GM23338 (cell line): ENCODE results near the gene CAMTA1.

Experiments
- CREB1 ChIP-seq: fragments of 250-450 bp; sonication (Bioruptor Pico); IDR thresholded peaks from 2 replicates; pipeline ENCODE4 v1.5.0; 2020; ENCODE audit warnings: low read depth, mild to moderate bottlenecking, moderate library complexity
- EZH2 ChIP-seq: fragments of 200-600 bp; sonication (generic); IDR thresholded peaks from one replicate; pipeline ENCODE4 v1.8.0; 2017; ENCODE audit warnings: antibody characterized with exemption, mild to moderate bottlenecking, low read depth; ENCODE audit not compliant: unreplicated experiment
- EZH2phosphoT487 ChIP-seq: fragments of 200-600 bp; sonication (generic); IDR thresholded peaks from one replicate; pipeline ENCODE4 v1.8.1; 2018; ENCODE audit warnings: antibody characterized with exemption; ENCODE audit not compliant: unreplicated experiment
- JUNB ChIP-seq: IDR thresholded peaks from one replicate; pipeline ENCODE4 v1.6.1; 2016; ENCODE audit warnings: antibody characterized with exemption; ENCODE audit not compliant: unreplicated experiment
- NANOG ChIP-seq: IDR thresholded peaks from 2 replicates; pipeline ENCODE4 v1.6.1; 2016; ENCODE audit warnings: antibody characterized with exemption, borderline replicate concordance
- POLR2AphosphoS5 ChIP-seq: IDR thresholded peaks from 2 replicates; pipeline ENCODE4 v1.6.1; 2016; ENCODE audit warnings: antibody characterized with exemption, low read depth
- STAT1 ChIP-seq: IDR thresholded peaks from one replicate; pipeline ENCODE4 v1.6.1; 2016; ENCODE audit warnings: antibody characterized with exemption; ENCODE audit not compliant: unreplicated experiment
- ZNF331 ChIP-seq: fragments of 250-450 bp; sonication (Bioruptor Pico); IDR thresholded peaks from 2 replicates; pipeline ENCODE4 v1.5.0; 2020; ENCODE audit warnings: low read depth, mild to moderate bottlenecking, moderate library complexity
- TF ChIP-seq, protein P1 (sequence below), 2 experiments: fragments of 200-600 bp in 1 of 2; sonication (generic) in 1 of 2; conservative IDR thresholded peaks; 2 replicates each; pipeline versions ENCODE4 v1.5.1 to v1.6.1; 2016 to 2017; ENCODE audit warnings: antibody characterized with exemption in 2 of 2, low read depth in 2 of 2, mild to moderate bottlenecking in 2 of 2, moderate library complexity in 1 of 2
- TF ChIP-seq, protein P2 (sequence below): IDR thresholded peaks from one replicate; pipeline ENCODE4 v1.6.1; 2018; ENCODE audit warnings: antibody characterized with exemption; ENCODE audit not compliant: unreplicated experiment
- TF ChIP-seq, protein P3 (sequence below): fragments of 250-450 bp; sonication (Bioruptor Pico); IDR thresholded peaks from 2 replicates; pipeline ENCODE4 v1.5.0; 2020; ENCODE audit warnings: mild to moderate bottlenecking, moderate library complexity
- TF ChIP-seq, protein P4 (sequence below): IDR thresholded peaks from 2 replicates; pipeline ENCODE4 v1.6.1; 2016; ENCODE audit warnings: antibody characterized with exemption

DNA sequence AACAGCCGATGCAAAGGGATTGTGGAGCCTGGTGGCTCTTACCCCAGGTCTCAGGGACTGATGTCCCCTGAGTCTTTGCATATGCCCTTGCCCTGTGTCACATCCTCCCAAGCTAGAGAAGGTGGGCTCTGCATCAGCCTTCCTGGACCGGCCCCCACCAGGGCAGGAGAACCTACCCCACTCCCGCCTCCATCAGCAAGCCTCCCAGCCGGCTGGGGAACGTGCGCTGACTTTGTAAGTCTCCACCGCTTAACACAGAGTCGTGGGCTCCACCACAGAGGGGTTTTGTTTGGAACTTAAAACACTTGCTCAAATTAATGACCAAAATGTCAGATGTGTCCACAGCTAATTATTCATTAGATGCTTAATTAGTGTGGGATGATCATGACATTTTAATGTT is 730.6 kb downstream of the CAMTA1 start:
- TF ChIP-seq, protein P1, sequence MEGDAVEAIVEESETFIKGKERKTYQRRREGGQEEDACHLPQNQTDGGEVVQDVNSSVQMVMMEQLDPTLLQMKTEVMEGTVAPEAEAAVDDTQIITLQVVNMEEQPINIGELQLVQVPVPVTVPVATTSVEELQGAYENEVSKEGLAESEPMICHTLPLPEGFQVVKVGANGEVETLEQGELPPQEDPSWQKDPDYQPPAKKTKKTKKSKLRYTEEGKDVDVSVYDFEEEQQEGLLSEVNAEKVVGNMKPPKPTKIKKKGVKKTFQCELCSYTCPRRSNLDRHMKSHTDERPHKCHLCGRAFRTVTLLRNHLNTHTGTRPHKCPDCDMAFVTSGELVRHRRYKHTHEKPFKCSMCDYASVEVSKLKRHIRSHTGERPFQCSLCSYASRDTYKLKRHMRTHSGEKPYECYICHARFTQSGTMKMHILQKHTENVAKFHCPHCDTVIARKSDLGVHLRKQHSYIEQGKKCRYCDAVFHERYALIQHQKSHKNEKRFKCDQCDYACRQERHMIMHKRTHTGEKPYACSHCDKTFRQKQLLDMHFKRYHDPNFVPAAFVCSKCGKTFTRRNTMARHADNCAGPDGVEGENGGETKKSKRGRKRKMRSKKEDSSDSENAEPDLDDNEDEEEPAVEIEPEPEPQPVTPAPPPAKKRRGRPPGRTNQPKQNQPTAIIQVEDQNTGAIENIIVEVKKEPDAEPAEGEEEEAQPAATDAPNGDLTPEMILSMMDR (conservative IDR thresholded peaks at IDR 0.05; ENCODE audit: low read depth in 2 of 2), result no peak
- no peak for TF ChIP-seq EZH2
- TF ChIP-seq EZH2phosphoT487, result no peak
- TF ChIP-seq, protein P2, sequence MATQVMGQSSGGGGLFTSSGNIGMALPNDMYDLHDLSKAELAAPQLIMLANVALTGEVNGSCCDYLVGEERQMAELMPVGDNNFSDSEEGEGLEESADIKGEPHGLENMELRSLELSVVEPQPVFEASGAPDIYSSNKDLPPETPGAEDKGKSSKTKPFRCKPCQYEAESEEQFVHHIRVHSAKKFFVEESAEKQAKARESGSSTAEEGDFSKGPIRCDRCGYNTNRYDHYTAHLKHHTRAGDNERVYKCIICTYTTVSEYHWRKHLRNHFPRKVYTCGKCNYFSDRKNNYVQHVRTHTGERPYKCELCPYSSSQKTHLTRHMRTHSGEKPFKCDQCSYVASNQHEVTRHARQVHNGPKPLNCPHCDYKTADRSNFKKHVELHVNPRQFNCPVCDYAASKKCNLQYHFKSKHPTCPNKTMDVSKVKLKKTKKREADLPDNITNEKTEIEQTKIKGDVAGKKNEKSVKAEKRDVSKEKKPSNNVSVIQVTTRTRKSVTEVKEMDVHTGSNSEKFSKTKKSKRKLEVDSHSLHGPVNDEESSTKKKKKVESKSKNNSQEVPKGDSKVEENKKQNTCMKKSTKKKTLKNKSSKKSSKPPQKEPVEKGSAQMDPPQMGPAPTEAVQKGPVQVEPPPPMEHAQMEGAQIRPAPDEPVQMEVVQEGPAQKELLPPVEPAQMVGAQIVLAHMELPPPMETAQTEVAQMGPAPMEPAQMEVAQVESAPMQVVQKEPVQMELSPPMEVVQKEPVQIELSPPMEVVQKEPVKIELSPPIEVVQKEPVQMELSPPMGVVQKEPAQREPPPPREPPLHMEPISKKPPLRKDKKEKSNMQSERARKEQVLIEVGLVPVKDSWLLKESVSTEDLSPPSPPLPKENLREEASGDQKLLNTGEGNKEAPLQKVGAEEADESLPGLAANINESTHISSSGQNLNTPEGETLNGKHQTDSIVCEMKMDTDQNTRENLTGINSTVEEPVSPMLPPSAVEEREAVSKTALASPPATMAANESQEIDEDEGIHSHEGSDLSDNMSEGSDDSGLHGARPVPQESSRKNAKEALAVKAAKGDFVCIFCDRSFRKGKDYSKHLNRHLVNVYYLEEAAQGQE, result no peak
- TF ChIP-seq, protein P3, sequence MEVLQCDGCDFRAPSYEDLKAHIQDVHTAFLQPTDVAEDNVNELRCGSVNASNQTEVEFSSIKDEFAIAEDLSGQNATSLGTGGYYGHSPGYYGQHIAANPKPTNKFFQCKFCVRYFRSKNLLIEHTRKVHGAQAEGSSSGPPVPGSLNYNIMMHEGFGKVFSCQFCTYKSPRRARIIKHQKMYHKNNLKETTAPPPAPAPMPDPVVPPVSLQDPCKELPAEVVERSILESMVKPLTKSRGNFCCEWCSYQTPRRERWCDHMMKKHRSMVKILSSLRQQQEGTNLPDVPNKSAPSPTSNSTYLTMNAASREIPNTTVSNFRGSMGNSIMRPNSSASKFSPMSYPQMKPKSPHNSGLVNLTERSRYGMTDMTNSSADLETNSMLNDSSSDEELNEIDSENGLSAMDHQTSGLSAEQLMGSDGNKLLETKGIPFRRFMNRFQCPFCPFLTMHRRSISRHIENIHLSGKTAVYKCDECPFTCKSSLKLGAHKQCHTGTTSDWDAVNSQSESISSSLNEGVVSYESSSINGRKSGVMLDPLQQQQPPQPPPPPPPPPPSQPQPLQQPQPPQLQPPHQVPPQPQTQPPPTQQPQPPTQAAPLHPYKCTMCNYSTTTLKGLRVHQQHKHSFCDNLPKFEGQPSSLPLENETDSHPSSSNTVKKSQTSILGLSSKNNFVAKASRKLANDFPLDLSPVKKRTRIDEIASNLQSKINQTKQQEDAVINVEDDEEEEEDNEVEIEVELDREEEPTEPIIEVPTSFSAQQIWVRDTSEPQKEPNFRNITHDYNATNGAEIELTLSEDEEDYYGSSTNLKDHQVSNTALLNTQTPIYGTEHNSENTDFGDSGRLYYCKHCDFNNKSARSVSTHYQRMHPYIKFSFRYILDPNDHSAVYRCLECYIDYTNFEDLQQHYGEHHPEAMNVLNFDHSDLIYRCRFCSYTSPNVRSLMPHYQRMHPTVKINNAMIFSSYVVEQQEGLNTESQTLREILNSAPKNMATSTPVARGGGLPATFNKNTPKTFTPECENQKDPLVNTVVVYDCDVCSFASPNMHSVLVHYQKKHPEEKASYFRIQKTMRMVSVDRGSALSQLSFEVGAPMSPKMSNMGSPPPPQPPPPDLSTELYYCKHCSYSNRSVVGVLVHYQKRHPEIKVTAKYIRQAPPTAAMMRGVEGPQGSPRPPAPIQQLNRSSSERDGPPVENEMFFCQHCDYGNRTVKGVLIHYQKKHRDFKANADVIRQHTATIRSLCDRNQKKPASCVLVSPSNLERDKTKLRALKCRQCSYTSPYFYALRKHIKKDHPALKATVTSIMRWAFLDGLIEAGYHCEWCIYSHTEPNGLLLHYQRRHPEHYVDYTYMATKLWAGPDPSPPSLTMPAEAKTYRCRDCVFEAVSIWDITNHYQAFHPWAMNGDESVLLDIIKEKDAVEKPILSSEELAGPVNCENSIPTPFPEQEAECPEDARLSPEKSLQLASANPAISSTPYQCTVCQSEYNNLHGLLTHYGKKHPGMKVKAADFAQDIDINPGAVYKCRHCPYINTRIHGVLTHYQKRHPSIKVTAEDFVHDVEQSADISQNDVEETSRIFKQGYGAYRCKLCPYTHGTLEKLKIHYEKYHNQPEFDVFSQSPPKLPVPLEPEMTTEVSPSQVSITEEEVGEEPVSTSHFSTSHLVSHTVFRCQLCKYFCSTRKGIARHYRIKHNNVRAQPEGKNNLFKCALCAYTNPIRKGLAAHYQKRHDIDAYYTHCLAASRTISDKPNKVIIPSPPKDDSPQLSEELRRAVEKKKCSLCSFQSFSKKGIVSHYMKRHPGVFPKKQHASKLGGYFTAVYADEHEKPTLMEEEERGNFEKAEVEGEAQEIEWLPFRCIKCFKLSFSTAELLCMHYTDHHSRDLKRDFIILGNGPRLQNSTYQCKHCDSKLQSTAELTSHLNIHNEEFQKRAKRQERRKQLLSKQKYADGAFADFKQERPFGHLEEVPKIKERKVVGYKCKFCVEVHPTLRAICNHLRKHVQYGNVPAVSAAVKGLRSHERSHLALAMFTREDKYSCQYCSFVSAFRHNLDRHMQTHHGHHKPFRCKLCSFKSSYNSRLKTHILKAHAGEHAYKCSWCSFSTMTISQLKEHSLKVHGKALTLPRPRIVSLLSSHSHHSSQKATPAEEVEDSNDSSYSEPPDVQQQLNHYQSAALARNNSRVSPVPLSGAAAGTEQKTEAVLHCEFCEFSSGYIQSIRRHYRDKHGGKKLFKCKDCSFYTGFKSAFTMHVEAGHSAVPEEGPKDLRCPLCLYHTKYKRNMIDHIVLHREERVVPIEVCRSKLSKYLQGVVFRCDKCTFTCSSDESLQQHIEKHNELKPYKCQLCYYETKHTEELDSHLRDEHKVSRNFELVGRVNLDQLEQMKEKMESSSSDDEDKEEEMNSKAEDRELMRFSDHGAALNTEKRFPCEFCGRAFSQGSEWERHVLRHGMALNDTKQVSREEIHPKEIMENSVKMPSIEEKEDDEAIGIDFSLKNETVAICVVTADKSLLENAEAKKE (CRISPR knock-in tag), result no peak
- TF ChIP-seq POLR2AphosphoS5, result no peak
- TF ChIP-seq CREB1 (CRISPR knock-in tag), result no peak
- TF ChIP-seq, protein P4, sequence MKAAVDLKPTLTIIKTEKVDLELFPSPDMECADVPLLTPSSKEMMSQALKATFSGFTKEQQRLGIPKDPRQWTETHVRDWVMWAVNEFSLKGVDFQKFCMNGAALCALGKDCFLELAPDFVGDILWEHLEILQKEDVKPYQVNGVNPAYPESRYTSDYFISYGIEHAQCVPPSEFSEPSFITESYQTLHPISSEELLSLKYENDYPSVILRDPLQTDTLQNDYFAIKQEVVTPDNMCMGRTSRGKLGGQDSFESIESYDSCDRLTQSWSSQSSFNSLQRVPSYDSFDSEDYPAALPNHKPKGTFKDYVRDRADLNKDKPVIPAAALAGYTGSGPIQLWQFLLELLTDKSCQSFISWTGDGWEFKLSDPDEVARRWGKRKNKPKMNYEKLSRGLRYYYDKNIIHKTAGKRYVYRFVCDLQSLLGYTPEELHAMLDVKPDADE, result no peak
- TF ChIP-seq ZNF331 (CRISPR knock-in tag), result no peak
- TF ChIP-seq STAT1, result no peak
- TF ChIP-seq NANOG, result no peak
- TF ChIP-seq JUNB, result no peak
